Skin of body (tissue), 2 donors: ENCODE data around the gene CRYBB2. TPM values are rescaled to one million over a fixed set of nuclear protein-coding genes. Genes with fewer than 3 reads are reported as not detected.
"Not testable (repeated sequence)": the region's sequence is repeated elsewhere in the genome, so short reads cannot be mapped to it uniquely, and the experiment has no call there.

Source experiments
- DNase-seq: peaks from one replicate; lab custom pipeline; 2025; lab: John Stamatoyannopoulos, UW
- total RNA-seq: library from RNA; depleted of rRNA; stranded (reverse); fragments of >200 nt; gene quantifications from one replicate; pipeline ENCODE4 v1.2.3, GENCODE V29; 2014

Gene CRYBB2
- not detected for total RNA-seq

- DNase-seq = no peak
Measured at GRCh38 chr22:25219211-25219689, at the start of gene CRYBB2. Gene CRYBB2 (plus strand): TSS chr22:25219639. CDS start chr22:25221430, 1,791 bp downstream.

DNA sequence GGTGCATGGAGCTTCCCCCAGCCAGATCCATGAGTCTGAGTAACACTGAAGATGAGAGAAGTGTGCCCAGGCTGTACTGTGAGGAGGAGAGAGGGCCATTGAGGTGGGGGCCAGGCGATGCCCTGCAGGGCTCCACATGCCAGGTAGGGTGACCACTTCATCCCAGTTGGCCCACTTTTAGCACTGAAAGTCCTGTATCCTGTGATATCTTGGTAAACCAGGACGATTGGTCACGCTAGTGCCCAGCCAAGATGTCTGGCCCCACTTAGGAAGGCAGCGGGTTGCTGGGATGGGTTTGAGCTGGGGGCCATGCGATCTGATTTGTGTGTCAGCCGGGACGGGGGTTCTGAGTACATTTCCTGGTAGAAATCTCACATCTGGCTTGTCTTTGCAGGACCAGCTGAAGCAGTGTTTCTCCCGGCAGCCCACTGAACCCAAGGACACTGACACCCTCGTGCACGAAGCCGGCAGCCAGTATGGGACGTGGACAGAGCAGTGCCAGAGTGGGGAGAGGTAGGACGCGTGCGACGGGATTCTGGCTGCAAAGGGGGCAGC, 48.9 kb upstream of the CRYBB2 start:
- DNase-seq = no peak

- DNase-seq = no peak
Measured at GRCh38 chr22:25172153-25172552, 47.3 kb upstream of the CRYBB2 start.

DNA sequence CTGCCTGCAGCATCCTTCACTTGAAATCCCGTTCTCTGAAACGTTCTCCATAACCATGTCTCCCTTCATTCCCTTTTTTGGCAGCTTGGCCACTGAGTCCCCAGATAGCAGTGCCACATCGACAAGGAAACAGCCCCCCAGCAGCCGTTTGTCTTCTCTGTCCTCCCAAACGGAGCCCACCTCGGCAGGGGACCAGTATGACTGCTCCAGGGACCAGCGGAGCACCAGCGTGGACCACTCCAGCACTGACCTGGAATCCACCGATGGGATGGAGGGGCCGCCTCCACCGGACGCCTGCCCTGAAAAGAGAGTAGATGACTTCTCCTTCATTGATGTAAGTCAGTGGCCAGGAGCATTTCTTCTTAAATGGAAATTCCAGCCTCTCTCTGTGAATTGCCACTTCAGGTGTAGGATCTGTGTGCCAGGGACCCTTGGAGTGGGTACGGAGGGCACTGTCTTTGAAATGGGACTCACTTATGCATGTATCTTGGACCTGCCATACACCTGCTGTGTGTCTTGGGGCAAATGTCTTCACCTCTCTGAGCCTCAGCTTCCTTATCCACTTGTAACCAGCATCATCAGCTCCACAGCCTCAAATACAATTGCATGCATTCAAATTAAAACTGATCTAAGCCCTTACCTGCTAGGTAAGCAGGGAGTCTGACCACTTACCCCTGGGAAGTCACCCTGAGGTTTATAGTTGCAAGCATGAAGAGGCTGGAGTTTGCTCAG, 45.1 kb upstream of the CRYBB2 start:
- no peak for DNase-seq

GRCh38 chr22:25174888-25175411, 44.5 kb upstream of the CRYBB2 start:
- no peak for DNase-seq

DNA sequence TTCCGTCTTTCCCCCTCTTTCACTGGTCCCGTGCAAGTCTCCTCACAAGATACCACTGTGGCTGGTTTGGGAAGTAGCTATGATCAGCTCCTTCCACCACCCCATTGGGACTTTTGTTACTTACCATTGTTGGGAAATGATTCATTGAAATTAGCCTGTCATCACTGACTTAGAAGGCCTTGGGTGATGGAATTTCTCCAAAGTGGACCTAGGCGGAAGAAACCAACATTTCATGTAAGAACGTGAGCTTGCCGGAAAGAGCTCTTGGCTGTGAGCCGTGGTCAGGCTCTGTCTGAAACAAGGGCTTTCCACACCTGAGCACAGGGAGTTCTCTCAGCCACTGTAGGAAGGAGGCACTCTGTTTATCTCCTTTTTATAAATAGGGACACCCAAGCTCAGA, 43.3 kb upstream of the CRYBB2 start:
- DNase-seq = no peak

DNA sequence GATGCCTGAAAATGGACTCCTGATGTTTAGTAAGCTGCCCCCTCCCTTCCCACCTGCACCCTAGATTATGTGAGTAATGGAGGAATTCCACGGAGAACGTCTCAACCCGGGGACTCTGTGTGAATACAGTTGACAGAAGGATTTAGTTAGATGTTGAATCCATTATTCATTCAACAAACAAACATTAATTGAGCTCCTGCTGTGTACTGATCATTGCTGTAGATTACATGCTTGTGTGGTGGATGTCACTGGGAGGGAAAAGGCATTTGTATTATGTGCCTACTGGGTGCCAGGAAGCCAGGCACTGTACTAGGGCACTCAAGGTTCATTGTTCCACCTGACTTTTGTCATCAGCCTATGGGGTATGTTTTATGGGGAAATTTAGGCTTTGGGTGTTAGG, 42.6 kb upstream of the CRYBB2 start:
- no peak for DNase-seq

DNA sequence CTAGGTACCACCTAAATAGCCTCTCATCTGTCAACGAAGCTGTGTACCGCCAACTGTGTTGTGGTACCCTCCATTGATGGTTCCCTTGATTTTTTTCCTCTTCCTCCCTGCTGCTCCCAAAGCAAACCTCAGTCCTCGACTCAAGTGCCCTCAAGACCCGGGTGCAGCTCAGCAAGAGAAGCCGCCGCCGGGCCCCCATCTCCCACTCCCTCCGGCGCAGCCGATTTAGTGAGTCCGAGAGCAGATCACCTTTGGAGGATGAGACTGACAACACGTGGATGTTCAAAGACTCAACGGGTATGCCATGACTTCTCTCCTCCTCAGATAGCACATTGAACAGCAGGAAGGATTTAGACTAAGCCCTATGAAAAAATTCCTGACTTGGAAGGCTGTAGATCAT, 42.2 kb upstream of the CRYBB2 start:
- no peak for DNase-seq

- no peak for DNase-seq
Measured at GRCh38 chr22:25177895-25178294, 41.5 kb upstream of the CRYBB2 start.

DNA sequence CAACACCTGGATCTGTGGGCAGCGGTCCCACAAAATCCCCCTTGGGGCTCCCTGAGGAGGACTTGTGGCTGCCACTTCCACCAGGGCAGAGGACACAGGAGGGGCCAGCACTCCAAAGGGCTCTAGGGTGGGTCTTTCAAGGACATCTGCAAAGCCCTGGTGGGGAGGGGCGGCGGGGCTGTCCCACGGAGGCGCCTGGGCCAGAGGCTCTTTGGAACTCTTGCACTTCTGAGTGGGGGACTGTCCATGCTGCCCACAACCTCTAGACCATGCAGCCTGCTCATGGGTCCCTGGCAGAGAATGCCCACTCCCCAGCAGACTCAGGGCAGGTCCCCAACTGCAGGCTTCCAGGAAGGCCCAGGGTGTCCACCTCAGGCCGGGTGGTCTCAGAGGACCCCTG, 41.1 kb upstream of the CRYBB2 start:
- DNase-seq = not testable (repeated sequence)

DNA sequence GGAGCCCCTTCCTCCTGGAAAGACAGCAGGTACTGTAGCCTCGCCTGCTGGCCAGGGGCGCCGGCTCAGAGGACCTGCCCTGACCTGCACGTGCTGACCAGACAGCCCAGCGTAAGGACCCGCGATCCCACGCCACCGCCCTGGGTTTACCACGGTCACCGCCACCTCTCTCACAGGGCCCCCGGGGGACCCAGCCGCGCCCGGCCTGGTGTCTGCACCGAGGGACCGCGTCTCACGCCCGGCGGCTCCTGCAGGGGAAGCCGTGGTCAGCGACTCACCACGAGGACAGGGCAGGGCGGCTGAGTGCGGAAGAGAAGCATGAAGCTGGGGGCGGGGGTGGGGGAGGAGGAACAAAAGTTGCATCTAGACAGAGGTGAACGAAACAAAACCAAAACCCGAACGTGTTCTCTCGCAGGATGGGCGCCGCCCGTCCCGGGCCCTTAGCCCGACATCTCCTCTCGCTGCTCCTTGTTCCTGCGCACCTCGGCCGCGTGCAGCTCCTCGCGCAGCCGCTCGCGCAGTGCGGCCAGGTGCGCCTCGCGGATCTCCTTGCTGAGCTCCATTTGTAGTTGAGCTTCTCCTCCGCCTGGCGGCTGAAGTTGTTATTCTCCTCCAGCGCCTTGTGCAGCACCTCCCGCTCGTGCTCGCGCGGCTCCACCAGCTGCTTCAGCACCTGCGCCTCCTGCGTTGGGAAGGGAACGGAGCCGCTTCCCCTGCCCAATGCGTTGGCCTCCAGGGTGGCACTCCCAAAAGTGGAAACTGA, 40.4 kb upstream of the CRYBB2 start:
- not testable (repeated sequence) for DNase-seq

- DNase-seq = no peak
Measured at GRCh38 chr22:25182131-25183110, 37.0 kb upstream of the CRYBB2 start.

- no peak for DNase-seq
Measured at GRCh38 chr22:25183949-25184619, 35.4 kb upstream of the CRYBB2 start.

- DNase-seq = no peak
Measured at GRCh38 chr22:25186140-25186539, 33.3 kb upstream of the CRYBB2 start.

- DNase-seq = no peak
Measured at GRCh38 chr22:25187469-25187868, 32.0 kb upstream of the CRYBB2 start.

GRCh38 chr22:25192406-25192805, 27.0 kb upstream of the CRYBB2 start:
- no peak for DNase-seq

DNA sequence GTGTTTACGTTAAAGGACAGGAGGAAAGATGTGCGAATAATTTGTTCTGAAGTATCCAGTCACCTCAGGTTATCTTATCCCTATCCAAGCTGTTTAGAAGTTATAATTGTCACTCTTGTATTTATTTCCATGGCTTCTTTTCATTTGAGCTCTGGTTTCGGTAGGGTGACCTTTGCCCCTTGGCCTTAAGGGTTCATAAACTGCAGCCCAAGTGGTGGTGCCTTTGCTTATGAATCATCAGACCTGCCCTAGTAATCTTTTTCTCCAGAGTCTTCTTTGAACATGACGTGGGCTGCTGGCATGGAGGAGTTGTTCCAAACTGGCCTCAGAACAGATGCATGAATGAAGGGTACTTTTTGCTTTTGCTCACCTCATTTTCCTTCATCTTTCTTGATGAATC, 26.3 kb upstream of the CRYBB2 start:
- DNase-seq = no peak

DNA sequence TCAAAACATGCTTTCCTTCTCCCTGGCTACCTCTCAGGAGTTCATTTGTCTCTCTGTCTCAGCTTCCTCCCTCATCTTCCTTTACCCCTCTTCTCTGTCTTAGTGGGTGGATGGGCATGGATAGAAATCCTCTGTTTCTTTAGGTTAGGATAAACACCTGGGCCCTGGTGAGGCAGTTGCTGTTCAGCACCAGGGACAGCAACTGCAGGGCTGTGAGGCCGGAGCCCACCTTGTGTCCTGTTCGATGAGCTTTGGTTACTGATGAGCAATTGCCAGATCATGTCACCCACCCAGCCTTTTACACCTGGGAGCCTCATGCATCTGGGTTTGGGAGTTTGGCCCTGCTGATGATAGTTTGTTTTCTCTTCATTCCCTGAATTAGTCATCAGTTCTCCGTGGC, 25.9 kb upstream of the CRYBB2 start:
- DNase-seq = no peak

- no peak for DNase-seq
Measured at GRCh38 chr22:25196326-25196725, 23.1 kb upstream of the CRYBB2 start.

DNA sequence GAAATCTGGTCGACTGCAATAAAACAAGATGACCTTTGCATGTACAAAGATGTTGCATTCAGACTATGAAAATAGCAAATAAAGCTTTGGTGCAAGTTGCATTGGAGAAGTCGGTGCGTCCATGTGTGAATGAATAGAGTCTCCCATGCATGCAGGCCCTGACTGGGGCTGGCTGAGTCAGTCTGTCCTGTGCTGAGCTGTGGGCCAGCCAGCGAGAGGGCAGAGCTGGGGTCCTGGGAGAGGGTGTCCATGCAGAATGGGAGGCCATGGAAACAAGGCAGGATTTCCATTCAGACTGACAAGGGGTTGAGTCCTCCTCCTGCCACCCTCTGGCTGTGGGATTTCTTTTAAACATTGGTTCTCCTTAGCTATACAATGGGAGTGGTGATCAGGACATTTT, 22.1 kb upstream of the CRYBB2 start:
- no peak for DNase-seq
